NCI-H2227 treated with DMSO at 0.1 percent for 48 hours (cell line): ENCODE results near the gene THSD8.

Source experiments
- DNase-seq: peaks from one replicate; lab custom pipeline; 2025; lab: John Stamatoyannopoulos, UW

THSD8 gene

DNA sequence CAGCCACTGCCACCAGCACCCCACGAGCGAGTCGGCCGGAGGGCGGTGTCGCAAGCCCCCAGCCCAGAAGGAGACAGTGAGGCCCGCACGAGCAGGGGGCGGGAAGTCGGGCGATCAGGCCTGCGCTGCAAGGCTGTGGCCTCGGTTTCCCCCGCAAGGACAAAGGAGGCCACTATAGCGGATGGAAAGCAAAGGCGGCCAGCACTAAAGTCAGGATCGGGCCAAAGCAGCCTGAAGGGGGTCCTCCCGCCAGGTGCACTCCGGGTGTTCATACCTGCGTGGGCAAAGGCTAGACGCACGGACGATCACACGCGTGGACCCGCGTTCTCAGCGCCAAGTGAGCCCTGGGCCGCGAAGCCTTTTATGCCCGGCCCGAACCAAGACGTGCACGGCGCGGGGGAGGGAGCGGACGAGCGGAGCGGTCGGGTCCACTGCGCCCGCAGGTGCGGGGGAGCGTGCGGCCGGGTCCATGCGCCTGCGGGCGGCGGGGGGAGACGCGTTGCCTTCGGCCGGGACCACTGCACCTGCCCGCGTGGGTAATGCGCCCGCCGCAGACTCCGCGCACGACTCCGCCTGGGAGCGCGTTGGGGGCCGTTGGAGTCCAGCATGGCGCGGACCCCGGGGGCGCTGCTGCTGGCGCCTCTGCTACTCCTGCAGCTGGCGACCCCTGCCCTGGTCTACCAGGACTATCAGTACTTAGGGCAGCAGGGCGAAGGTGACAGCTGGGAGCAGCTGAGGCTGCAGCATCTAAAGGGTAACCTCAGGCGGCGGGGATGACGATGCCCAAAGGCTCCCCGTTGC is at the start of gene THSD8, which contains the start of gene PRDX2:
Gene THSD8, plus strand, starts transcription at position 604 of the 801 bp plus-strand sequence. Its CDS starts 3 bp downstream, at position 607.
Gene PRDX2, minus strand, starts transcription at position 335 of the 801 bp plus-strand sequence. CDS start 539 bp downstream, outside the sequence.
- peak; percentile 34 for DNase-seq

DNA sequence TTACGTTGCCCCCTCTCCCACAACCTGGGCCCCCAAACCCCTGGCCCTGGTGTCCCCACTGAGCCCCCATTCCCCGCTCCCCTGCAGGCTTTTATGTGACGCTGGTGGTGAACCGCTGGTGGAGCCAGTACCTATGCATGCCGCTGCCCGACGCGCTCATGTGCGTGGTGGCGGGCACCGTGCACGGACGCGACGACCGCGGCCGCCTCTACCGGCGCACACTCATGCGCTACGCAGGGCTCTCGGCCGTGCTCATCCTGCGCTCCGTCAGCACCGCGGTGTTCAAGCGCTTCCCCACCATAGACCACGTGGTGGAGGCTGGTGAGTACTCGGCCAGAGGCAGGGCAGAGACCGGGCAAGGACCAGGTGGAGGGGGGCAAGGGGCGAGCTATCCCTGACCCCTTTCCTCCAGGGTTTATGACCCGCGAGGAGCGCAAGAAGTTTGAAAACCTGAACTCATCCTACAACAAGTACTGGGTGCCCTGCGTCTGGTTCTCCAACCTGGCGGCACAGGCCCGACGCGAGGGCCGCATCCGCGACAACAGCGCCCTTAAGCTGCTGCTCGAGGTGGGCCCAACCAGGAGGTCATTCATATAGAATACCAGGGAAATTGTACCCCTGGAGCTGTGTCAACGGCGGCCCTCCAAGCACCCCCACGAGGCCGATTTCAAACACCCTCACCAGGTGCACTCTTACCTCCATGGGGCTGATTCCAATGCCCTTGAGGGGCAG is 47.2 kb upstream of the THSD8 start:
- no peak for DNase-seq

DNA sequence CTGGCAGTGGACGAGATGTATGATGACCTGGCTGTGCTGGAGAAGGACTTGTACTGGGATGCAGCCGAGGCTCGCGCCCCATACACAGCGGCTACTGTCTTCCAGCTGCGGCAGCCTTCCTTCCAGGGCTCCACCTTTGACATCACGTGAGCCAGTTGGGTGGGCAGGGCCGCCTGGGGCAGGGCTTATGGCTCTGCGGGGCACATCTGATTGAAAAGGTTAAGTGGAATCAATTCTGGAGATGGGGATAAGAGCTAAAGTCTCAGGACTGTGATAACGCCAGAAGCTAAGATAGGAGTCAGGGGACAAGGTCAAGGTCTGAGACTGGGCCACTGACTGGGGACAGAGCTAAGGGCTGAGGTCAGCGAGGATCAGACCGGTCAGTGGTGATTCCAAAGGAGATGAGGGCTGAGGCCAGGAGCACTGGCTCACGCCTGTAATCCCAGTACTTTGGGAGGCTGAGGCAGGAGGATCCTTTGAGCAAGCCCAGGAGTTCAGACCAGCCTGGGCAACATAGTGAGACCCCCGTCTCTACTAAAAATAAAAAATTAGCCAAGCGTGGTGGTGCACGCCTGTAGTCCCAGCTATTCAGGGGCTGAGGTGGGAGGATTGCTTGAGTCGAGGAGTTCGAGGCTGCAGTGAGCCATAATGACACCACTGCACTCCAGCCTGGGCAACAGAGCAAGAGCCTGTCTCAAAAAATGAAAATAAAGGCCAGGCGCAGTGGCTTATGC is 45.6 kb upstream of the THSD8 start:
- no peak for DNase-seq

DNA sequence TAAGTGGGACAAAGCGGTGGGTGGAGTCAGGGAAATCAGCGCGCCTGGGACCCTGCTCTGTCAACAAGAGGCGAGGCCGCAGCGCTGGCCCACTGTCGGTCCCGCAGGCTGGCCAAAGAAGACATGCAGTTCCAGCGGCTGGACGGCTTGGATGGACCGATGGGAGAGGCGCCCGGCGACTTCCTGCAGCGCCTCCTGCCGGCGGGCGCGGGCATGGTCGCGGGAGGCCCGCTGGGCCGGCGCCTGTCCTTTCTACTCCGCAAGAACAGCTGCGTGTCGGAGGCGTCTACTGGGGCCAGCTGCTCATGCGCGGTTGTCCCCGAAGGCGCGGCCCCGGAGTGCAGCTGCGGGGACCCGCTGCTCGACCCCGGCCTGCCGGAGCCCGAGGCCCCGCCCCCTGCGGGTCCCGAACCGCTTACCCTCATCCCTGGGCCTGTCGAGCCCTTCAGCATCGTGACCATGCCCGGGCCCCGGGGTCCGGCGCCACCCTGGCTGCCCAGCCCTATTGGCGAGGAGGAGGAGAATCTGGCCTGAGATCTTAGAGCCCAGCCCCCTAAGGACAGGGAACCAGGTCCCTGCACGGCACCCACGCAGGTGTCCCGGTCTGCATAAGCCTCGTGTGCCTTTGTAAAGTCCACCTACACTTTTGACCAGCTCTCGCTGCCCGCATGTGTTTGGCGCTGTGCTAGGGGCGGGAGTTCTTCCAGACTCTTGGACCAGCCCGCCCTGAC is 44.2 kb upstream of the THSD8 start:
- peak; percentile 52 for DNase-seq

DNA sequence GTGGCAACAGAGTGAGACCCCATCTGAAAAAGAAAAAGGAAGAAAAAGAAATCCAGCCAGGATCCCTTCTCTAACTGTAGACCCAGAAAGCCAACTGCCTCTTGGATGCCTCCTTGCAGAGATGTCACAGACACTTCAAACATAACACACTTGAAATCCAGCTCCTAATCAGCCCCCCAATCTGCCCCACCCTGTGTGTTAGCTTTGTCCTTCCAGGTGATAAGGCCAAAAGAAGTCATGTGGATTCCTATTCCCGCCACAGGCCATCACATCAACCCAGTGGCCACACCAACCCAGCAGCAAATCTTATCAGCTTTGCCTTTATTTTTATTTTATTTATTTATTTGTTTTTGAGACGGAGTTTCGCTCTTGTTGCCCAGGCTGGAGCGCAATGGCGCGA is 42.2 kb upstream of the THSD8 start:
- no peak for DNase-seq

DNA sequence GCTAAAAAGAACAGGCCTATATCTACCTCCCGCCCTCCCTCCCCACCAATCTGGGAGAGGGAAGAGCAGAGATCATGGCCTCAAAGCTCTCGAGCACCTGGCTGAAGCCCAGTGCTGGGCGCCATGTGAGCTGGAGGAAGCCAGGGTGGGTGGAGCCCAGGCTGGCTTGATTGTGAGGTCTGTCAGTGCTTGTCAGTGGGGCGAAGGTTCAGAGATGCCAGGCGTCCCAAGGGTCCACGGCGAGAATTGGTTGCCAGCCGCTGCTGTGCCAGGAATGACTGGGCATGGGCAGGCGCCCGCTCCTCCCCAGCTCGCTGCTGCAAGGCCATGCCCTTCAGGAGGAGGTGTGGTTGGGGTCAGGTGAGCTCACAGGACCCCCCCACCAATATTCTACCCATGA is 38.8 kb upstream of the THSD8 start:
- no peak for DNase-seq

DNA sequence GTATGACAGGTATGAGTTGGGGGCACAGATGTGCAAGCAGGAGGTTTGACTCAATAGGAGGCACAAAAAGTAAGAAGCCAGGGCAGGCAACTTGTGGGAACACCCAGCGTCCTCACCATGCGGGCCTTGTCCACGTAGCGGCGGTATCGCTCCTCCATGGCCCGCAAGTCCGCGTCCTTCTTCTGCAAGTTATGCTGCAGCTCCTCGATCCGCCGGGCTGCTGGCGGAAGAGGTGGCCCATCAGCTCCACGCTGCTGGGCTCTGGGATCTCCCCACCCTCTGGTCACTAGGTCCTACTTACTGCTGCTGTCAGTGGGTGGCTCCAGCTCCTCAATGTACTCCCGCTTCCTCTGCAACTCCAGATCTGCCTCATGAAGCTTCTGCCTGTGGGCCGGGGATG is 37.2 kb upstream of the THSD8 start:
- DNase-seq: no peak

DNA sequence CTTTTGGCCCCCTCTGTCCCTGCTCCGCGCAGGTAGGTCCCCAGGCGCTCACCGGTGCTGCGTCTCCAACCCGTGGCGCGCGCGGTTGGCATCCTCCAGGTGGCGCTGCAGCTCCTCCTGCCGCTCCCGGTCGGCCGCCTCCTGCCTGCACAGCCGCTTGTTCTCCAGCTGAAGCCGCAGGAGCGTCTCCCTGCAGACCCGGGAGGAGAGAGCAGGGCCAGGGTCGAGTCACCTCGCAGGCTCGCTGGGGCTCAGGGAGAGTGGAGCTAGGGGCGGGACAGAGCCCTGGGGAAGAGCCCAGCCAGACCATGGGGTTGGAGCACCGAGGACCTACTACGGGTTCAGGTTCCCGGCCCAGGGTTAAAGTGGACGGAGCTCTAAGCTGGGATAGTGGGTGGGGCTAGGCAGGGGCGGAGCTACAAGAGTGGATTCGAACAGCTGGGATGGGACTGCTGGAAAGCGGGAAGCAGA is 35.8 kb upstream of the THSD8 start:
- DNase-seq: no peak

DNA sequence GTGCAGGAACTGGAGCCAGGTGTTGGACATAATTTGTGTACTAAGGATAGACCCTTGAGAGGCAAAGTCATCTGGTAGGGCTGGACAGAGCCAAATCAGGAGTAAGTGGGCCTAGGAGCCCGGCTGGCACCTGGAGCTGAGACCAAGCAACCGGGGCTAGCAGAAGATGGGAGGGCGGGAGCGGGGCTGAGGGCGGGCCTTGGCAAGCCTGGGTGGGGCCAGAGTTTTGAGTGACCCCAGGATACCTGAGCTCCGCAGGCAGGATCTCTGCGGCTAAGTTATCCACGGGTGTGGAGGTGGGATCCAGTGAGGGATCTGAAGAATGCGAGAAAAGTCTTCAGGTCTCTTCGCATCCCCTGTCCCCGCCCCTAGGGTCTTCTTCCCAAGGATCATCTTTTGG is 34.7 kb upstream of the THSD8 start:
- no peak for DNase-seq

DNA sequence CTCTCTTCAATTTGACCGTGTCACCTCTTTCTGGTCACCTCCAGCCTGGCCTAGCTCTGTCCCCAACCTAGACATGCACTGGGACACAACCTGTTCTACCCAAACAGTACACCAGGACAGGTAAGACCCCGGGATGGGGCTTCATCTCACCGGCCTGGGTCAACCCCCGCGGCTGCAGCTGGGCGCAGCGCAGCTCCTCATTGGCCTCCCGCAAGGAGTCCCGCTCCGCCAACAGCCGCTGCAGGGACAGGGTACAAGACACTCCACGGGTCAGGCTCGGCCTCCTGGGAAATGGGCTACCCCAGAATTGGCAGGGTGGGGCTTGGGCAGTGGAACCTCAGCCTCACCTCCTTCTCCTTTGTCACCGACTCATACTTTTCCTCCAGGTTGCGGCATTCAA is 34.2 kb upstream of the THSD8 start:
- DNase-seq: no peak

DNA sequence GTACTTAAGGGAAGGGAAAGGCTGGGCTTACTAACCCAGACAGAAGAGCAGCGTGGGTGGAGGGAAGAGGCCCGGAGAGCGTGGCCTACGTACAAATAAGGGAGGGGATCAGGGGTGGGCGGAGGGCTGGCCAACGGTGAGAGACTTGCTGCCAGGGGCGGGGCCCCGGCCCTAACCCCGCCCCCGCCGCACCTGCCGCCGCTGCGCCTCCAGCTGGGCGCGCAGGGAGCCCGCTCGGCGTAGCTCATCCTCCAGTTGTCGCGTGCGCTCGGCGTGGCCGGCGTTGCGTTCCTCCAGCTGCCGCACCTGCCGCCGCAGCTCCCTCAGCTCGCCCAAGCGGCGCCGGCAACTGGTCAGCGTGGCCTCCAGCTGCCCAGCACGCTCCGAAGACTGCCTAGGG is 32.2 kb upstream of the THSD8 start:
- DNase-seq: no peak

DNA sequence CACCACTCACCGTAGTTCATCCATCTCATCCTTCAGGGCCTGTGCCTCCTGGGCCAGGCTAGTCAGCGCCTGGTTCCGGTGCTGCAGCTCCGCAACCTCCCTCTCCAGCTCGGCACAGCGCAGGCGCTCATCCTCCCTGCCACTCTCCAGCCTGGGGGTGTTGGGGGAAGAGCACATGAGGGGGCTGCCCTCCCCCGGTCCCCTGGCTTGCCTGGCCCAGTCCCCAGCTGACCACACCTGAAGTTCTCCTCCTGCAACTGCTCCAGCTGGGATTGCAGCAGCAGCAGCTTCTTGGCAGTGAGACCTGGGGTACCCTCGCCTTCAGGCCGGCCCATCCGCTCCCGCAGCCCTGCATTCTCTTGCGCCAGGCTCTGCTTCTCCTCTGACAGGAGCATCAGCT is 30.9 kb upstream of the THSD8 start:
- DNase-seq: no peak

DNA sequence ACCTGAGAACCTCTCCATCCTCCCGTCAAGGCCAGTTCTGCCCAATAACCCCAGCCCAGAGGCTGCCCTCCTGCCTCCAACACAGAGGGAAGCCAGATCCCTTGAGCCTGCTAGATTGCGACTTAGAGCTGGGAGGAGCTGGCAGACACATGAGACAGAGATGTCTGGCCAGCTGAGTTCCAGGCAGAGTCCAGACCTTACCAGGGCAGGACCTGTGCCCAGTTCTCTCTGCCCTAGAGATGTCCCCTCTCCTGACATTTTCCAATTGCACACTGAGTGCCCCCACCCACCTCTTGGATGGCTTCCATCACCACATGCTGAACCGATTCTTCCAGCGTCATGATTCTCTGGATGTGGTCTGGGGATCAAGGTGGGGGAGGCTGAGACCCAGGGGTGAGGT is 29.5 kb upstream of the THSD8 start:
- DNase-seq: no peak

DNA sequence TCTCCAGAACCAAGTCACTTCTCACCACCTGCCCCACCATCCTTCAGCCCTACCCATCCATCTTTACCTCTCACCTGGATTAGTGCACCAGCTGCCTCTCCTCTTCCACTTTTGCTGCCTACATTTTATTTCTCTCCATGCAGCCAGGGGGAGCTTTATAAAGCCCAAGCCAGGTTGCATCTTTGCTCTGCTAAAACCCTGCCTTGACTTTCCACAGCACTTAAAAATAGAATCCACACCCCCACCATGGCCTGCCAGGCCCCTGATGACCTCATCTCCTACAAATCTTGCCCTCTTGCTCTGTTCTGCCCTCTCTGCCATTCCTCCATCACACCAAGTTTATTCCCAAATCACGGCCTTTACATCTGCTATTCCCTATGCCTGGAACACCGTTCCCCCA is 28.3 kb upstream of the THSD8 start:
- no peak for DNase-seq

DNA sequence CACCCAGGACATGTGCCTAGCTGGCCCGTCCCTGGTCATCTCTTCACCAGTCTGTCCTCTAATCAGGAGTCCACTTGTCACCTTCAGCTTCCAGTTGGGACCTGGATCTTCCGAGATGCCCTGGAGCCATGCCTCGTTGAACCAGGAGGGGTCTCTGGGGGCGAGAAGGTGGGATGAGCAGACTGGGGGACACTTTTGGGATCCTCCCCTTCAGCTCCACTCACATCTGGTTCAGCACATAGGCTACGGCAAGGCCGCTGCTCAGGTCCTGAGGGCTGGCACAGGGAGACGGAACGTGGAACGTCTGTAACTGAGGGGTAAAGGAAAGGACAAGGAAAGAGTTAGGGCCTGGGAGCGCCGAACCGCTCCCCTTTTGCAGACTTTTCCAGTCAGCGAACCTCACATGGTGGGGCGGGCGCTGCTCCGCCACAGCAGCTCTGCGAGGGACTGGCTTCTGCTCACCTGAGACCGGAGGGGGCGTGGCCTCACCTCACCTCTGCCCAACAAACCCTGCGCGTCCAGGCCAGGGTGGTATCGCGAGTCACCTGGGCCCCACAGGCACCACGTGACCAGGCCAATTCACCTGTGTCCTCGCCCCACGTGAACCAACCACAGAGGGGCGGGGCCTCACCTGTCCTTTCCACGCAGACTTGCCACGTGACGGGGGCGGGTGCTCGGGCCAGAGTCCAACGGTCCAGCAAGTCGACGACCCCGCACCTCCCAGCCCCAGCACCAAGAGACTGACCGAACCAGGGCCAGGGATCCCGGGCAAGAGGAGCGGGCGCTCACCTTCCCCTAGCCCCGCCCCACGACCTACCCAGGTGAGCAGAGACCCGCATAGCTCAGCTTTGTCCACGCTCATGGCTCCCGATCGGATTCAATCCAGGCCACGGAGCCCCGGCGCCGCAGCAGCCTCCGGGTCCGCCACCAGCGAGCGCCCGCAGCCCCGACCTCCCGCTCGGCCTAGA is 27.0 kb upstream of the THSD8 start, which contains the start of gene HOOK2:
Gene HOOK2, minus strand, starts transcription at position 965 of the 968 bp plus-strand sequence. Its CDS starts 103 bp downstream, at position 862.
- no peak for DNase-seq

DNA sequence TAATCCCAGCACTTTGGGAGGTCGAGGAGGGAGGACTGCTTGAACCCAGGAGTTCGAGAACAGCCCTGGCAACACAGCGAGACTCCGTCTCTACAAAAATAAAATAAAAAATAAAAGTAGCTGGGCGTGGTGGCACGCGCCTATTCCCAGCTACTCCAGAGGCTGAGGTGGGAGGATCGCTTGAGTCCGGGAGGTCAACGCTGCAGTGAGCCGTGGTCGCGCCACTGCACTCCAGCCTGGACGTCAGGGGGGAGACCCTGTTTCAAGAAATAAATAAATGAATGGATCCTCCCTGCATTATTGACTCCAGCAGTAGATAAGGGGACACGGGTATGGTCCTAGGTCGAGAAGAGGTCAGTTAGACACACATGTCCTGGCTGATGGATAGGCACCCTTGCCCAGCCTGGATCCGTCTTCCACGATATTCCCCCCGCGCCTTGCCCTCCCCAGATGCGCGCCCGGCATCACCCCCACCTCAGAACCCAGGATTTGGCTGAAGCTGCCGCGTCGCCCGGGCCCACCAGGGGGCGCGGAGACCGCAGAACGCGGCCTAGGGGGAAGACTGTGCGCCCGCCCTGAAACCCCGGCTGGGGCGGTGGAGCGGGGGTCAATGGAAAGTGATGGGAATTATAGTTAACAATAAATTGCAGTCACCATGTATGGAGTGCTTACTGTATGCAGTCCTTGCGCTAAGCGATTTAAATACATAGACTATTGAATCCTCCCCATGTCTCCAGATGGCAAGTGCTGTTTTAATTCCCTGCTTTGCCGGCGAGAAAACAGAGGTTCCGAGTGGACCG is 24.5 kb upstream of the THSD8 start:
- DNase-seq: peak; percentile 66

DNA sequence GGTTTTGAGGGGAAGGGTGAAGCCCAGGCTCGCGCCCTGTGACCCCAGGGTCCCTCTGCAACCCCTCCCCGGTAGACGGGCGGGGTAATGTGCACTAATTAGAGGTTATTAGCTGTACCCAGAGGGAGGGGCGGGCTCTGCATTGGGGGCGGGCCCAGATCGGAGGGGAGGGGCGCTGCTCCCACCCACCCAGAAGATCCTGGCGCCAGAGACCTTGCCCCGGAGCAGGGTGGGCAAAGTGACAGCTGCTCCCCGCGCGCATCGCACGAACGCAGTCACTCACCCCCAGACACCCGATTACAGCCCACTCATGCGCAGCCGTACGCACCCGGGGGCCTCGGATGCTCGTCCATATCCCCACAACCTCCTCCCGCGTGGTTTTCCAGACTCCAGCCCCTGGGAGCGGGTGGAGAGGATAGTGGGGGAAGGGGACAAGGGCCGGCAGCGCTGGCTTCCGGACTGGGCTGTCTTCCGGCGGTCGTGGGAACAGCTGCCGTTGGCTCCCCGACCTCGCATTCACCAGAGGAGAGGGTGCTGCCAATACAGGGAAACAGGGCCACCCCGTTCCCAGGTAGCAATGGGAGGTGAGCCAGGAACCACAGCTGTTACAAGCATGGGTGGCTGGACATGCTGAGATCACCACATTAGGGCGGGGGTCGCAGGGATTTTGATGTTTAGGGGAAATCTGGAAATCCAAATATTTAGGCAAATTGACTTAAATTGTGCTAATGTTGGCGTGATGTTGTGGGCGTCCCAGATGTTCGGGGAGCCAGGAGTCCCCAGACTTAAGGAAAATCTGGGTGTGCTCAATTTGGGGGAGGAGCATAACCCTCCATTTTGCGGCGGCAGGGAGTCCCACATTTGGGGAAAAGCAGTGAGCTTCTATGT is 23.6 kb upstream of the THSD8 start:
- no peak for DNase-seq

DNA sequence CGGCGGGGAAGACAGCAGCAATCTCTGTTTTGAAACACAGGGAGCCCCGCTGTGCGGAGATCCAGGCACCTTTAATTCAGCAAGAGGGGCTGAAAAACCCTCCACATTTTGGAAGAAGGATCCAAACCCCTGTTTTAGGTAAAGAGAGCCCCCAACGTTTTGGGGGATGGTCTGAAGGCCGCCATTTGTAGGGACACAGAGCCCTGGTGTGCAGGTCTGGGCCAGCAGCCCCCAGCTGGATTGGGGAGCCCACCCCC is 23.0 kb upstream of the THSD8 start:
- DNase-seq: no peak
